Upper lobe of left lung (tissue), 6 donors: Measurements from ENCODE around the gene HIRA. TPM values are rescaled to one million over a fixed set of nuclear protein-coding genes. Genes with fewer than 3 reads are reported as not detected.

Source experiments
- ATAC-seq, 2 donors: fragments of 200-7000 bp; cut with Tn5 transposase; one replicate each; pipeline ENCODE4 v1.9.1; 2022; ENCODE audit warnings: mild to moderate bottlenecking in 2 of 2, moderate library complexity in 2 of 2; ENCODE audit not compliant: low FRiP score in 2 of 2
- DNase-seq, 2 donors: peaks; one replicate each; pipeline ENCODE4 v3.0.0-alpha.2; 2019 to 2020
- H3K27ac ChIP-seq, 4 donors: fragments of 200-600 bp; sonication (generic); one replicate each; pipeline ENCODE4 v1.5.1; 2016 to 2019
- H3K27me3 ChIP-seq, 4 donors: fragments of 200-600 bp; sonication (generic); one replicate each; pipeline ENCODE4 v1.5.1; 2017 to 2019
- H3K36me3 ChIP-seq, 4 donors: fragments of 200-600 bp; sonication (generic); one replicate each; pipeline ENCODE4 v1.5.1; 2016 to 2019
- H3K4me1 ChIP-seq, 4 donors: fragments of 200-600 bp; sonication (generic); one replicate each; pipeline ENCODE4 v1.5.1; 2018 to 2019
- H3K4me3 ChIP-seq, 4 donors: fragments of 200-600 bp; sonication (generic); one replicate each; pipeline ENCODE4 v1.5.1; 2017 to 2019; ENCODE audit warnings: mild to moderate bottlenecking in 2 of 4, moderate library complexity in 1 of 4
- H3K9me3 ChIP-seq, 4 donors: fragments of 200-600 bp; sonication (generic); one replicate each; pipeline ENCODE4 v1.5.1; 2018 to 2019
- EP300 ChIP-seq, 4 donors: sonication (generic); formaldehyde crosslinking; IDR thresholded peaks; one replicate each; pipeline ENCODE4 v1.5.1; 2017; ENCODE audit warnings: antibody characterized with exemption in 4 of 4, control low read depth in 2 of 4
- POLR2A ChIP-seq, 4 donors: fragments of 450-650 bp; IDR thresholded peaks; one replicate each; pipeline ENCODE4 v1.5.1; 2016 to 2017; ENCODE audit warnings: antibody characterized with exemption in 4 of 4, mild to moderate bottlenecking in 2 of 4
- POLR2AphosphoS5 ChIP-seq, 2 donors: sonication (generic); formaldehyde crosslinking; IDR thresholded peaks; one replicate each; pipeline ENCODE4 v1.5.1; 2017; ENCODE audit warnings: antibody characterized with exemption in 2 of 2
- WGBS, 2 donors: methylation state at CpG; one replicate each; pipeline ENCODE4 v1.1.5; 2017 to 2018; 5-methylcytosine and 5-hydroxymethylcytosine counted together
- total RNA-seq, 6 donors: library from RNA; depleted of rRNA in 4 of 6; stranded (reverse); fragments of >200 nt in 4 of 6; gene quantifications; one replicate each; pipeline versions ENCODE4 v1.1.0 to v1.2.1, GENCODE V29; 2016 to 2021
- TF ChIP-seq, protein P1 (sequence below), 6 experiments: fragments of 450-650 bp in 4 of 6; fragments of 200-600 bp in 2 of 6; sonication (generic) in 2 of 6; IDR thresholded peaks; one replicate each; pipeline ENCODE4 v1.5.1; 2016 to 2019; ENCODE audit warnings: antibody characterized with exemption in 6 of 6
- donor health status: DM: no; HTN: no; CAD: no; lungs with moderate emphysema.
- donor health status: DM: no; HTN: yes; CAD: no; lungs with severe emphysema.

HIRA gene
- total RNA-seq, 6 donors from 2014 or later, result 9.9 to 27.5 (median 22.1) TPM

GRCh38 chr22:19451570-19451969 lies 20.0 kb upstream of the HIRA start:
- DNase-seq, result no peak
- Histone ChIP-seq H3K27me3 (no peaks in the 10 kb centered on the region), H3K9me3 (no peaks in the 10 kb centered on the region), H3K4me3 (no peak overlapping the region), H3K27ac (no peak overlapping the region), H3K36me3 (peaks cover 23 to 61% (median 50%) of the 10 kb centered on the region in 4 donors), H3K4me1 (peaks cover 10 to 16% (median 11%) of the 10 kb centered on the region in 4 donors)
- no peak for ATAC-seq
- TF ChIP-seq, protein P1, sequence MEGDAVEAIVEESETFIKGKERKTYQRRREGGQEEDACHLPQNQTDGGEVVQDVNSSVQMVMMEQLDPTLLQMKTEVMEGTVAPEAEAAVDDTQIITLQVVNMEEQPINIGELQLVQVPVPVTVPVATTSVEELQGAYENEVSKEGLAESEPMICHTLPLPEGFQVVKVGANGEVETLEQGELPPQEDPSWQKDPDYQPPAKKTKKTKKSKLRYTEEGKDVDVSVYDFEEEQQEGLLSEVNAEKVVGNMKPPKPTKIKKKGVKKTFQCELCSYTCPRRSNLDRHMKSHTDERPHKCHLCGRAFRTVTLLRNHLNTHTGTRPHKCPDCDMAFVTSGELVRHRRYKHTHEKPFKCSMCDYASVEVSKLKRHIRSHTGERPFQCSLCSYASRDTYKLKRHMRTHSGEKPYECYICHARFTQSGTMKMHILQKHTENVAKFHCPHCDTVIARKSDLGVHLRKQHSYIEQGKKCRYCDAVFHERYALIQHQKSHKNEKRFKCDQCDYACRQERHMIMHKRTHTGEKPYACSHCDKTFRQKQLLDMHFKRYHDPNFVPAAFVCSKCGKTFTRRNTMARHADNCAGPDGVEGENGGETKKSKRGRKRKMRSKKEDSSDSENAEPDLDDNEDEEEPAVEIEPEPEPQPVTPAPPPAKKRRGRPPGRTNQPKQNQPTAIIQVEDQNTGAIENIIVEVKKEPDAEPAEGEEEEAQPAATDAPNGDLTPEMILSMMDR (IDR thresholded peaks at IDR 0.05), result no peak
- TF ChIP-seq POLR2AphosphoS5 (IDR thresholded peaks at IDR 0.05) (no peak), EP300 (IDR thresholded peaks at IDR 0.05) (no peak), POLR2A (IDR thresholded peaks at IDR 0.05) (no peak)
- WGBS, 2 donors, result 97 to 98% methylated on average over 4 of the region's 4 CpGs

GRCh38 chr22:19450363-19451175 lies 19.0 kb upstream of the HIRA start:
- peaks cover 17 to 51% (median 40%) of the 10 kb centered on the region in 4 donors for H3K36me3 ChIP-seq
- no peak for ATAC-seq
- H3K9me3 ChIP-seq, result no peaks in the 10 kb centered on the region
- H3K27me3 ChIP-seq, result no peaks in the 10 kb centered on the region
- H3K27ac ChIP-seq, result no peak overlapping the region
- peak in 1 of 2 donors; percentile 7 for DNase-seq
- 88 to 93% methylated on average over 8 of the region's 8 CpGs for WGBS, 2 donors
- TF ChIP-seq EP300 (IDR thresholded peaks at IDR 0.05) (no peak), POLR2A (IDR thresholded peaks at IDR 0.05) (no peak), POLR2AphosphoS5 (IDR thresholded peaks at IDR 0.05) (no peak)
- TF ChIP-seq, protein P1 (IDR thresholded peaks at IDR 0.05), result no peak
- H3K4me1 ChIP-seq, result peaks cover 20 to 26% (median 21%) of the 10 kb centered on the region in 4 donors
- no peak overlapping the region for H3K4me3 ChIP-seq

GRCh38 chr22:19449422-19449767 lies 17.9 kb upstream of the HIRA start:
- TF ChIP-seq, protein P1 (IDR thresholded peaks at IDR 0.05), result no peak
- no peak for TF ChIP-seq EP300 (IDR thresholded peaks at IDR 0.05)
- TF ChIP-seq POLR2A (IDR thresholded peaks at IDR 0.05), result no peak
- no peak for TF ChIP-seq POLR2AphosphoS5 (IDR thresholded peaks at IDR 0.05)

DNA sequence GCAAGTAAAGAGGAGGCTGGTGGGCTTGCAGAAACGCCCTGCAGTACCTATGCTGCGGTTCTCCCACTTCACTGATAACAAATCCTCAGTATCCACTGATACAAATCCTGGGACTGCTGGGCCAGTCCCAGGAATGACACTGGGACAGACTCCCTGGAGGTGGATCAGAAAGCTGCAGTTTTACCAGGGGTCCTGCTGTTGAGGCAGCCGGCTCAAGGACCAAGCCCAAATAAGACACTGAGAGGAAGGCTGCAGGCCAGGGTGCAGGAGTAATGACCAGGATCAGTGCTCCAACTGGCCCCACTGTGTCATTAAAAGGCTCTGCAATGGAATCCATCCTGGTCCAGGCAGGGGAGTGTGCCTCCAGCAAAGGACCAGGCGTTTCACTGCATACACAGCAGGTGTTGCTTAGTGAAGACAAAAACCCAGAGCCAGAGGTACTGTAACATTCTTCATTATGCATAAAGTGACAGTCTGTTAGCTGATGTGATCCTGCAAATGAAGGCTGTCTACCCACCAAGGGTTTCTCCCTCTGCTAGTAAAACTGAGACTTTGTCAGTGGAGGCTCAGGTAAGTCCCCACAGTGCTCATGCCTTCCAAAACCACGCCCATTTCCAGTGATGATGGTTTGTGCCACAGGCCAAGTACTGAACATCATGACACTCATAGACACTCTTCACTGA lies 17.3 kb upstream of the HIRA start:
- no peaks in the 10 kb centered on the region for H3K27me3 ChIP-seq
- peak overlapping the region in 1 of 4 donors; percentile 82 for H3K4me3 ChIP-seq
- no peaks in the 10 kb centered on the region for H3K9me3 ChIP-seq
- peaks cover 20 to 36% (median 25%) of the 10 kb centered on the region in 4 donors for H3K4me1 ChIP-seq
- no peak for TF ChIP-seq EP300 (IDR thresholded peaks at IDR 0.05)
- no peak for TF ChIP-seq POLR2AphosphoS5 (IDR thresholded peaks at IDR 0.05)
- TF ChIP-seq POLR2A (IDR thresholded peaks at IDR 0.05), result no peak
- TF ChIP-seq, protein P1 (IDR thresholded peaks at IDR 0.05), result no peak
- ATAC-seq (no peak), DNase-seq (peak in 1 of 2 donors; percentile 17)
- H3K36me3 ChIP-seq, result peaks cover 7 to 44% (median 28%) of the 10 kb centered on the region in 4 donors
- peak overlapping the region in 2 of 4 donors; percentile 13 to 90 for H3K27ac ChIP-seq
- WGBS, 2 donors, result 79 to 84% methylated on average over 5 of the region's 5 CpGs

More at GRCh38 chr22:19449422-19449767, 17.9 kb upstream of the HIRA start:
- Histone ChIP-seq H3K27ac (no peak overlapping the region), H3K36me3 (peaks cover 8 to 44% (median 29%) of the 10 kb centered on the region in 4 donors), H3K4me3 (no peak overlapping the region), H3K9me3 (no peaks in the 10 kb centered on the region), H3K4me1 (peaks cover 20 to 31% (median 25%) of the 10 kb centered on the region in 4 donors), H3K27me3 (no peaks in the 10 kb centered on the region)
- no peak for ATAC-seq
- 84 to 100% methylated on average over 1 to 2 of the region's 2 CpGs for WGBS, 2 donors
- no peak for DNase-seq
